Stimulated activated CD8-positive, alpha-beta memory T cell treated with anti-CD3 and anti-CD28 coated beads, Interleukin-4, amount 100 ng/mL, for 24 hours (primary cell): ENCODE results near the gene CAPZB.

Source experiments
- DNase-seq: peaks from one replicate; pipeline ENCODE4 v3.0.0-alpha.2; 2020; ENCODE audit warnings: low read depth

CAPZB gene

GRCh38 chr1:19448491-19449439 is 36.6 kb downstream of the CAPZB start:
- no peak for DNase-seq

GRCh38 chr1:19447550-19447949 is 37.8 kb downstream of the CAPZB start:
- DNase-seq = no peak

- DNase-seq = no peak
Observed at GRCh38 chr1:19445417-19446342, 39.7 kb downstream of the CAPZB start.

- no peak for DNase-seq
Observed at GRCh38 chr1:19444296-19445021, 40.9 kb downstream of the CAPZB start.

- DNase-seq = no peak
Observed at GRCh38 chr1:19443326-19443725, 42.0 kb downstream of the CAPZB start.

- DNase-seq = no peak
Observed at GRCh38 chr1:19442154-19443096, 42.9 kb downstream of the CAPZB start.

GRCh38 chr1:19441048-19441780 is 44.1 kb downstream of the CAPZB start:
- no peak for DNase-seq

GRCh38 chr1:19439464-19440171 is 45.7 kb downstream of the CAPZB start:
- DNase-seq = no peak

- DNase-seq = no peak
Observed at GRCh38 chr1:19438516-19439195, 46.7 kb downstream of the CAPZB start.

GRCh38 chr1:19437891-19438294 is 47.4 kb downstream of the CAPZB start:
- no peak for DNase-seq

- no peak for DNase-seq
Observed at GRCh38 chr1:19436716-19437476, 48.4 kb downstream of the CAPZB start.

GRCh38 chr1:19435851-19436455 is 49.4 kb downstream of the CAPZB start:
- DNase-seq = no peak

- DNase-seq = no peak
Observed at GRCh38 chr1:19435181-19435580, 50.2 kb downstream of the CAPZB start.

GRCh38 chr1:19433719-19433998 is 51.7 kb downstream of the CAPZB start:
- no peak for DNase-seq

GRCh38 chr1:19432943-19433718 is 52.2 kb downstream of the CAPZB start:
- DNase-seq = no peak

- no peak for DNase-seq
Observed at GRCh38 chr1:19430121-19431068, 54.9 kb downstream of the CAPZB start.
